Pancreas (tissue), 10 donors: ENCODE data around the gene TGM1. TPM values are rescaled to one million over a fixed set of nuclear protein-coding genes. Genes with fewer than 3 reads are reported as not detected.
A peak's percentile ranks its signal among the peaks of the same experiment; 100 is the strongest.

Experiments
- ATAC-seq, 4 donors: fragments of 200-7000 bp; cut with Tn5 transposase; one replicate each; pipeline versions ENCODE4 v1.8.0 to v1.9.1; 2020; ENCODE audit warnings: mild to moderate bottlenecking in 4 of 4, moderate library complexity in 4 of 4
- DNase-seq, 6 donors: peaks; one replicate each; pipeline ENCODE4 v3.0.0-alpha.2; 2020
- FAIRE-seq: peaks from 2 replicates; lab custom pipeline; 2012; peaks lifted over from hg19 to GRCh38; lab: Jason Lieb, UNC
- H3K27ac ChIP-seq, 4 donors: fragments of 200-600 bp; sonication (generic); 1 replicate in 3 of 4; 2 replicates in 1 of 4; pipeline versions ENCODE4 v1.5.0 to v1.8.0; 2020
- H3K27me3 ChIP-seq, 4 donors: fragments of 200-600 bp; one replicate each; pipeline ENCODE4 v1.8.0; 2021
- H3K36me3 ChIP-seq, 3 donors: fragments of 200-600 bp; sonication (generic) in 1 of 3; one replicate each; pipeline versions ENCODE4 v1.5.0 to v1.8.0; 2020 to 2021
- H3K4me1 ChIP-seq, 3 donors: fragments of 200-600 bp; one replicate each; pipeline ENCODE4 v1.8.0; 2021
- H3K4me3 ChIP-seq, 4 donors: fragments of 200-600 bp; sonication (generic) in 2 of 4; one replicate each; pipeline versions ENCODE4 v1.5.0 to v1.8.0; 2020 to 2021
- H3K9me3 ChIP-seq, 4 donors: fragments of 200-600 bp; one replicate each; pipeline ENCODE4 v1.8.0; 2021
- CTCF ChIP-seq, 4 donors: fragments of 200-600 bp; sonication (generic) in 3 of 4; IDR thresholded peaks; one replicate each; pipeline versions ENCODE4 v1.5.0 to v1.8.0; 2021; ENCODE audit warnings: antibody characterized with exemption in 4 of 4
- WGBS, 2 donors: extraction: QIAGEN DNeasy Blood & Tissue Kit; methylation state at CpG; one replicate each; pipeline ENCODE4 v1.1.7; 2013; 5-methylcytosine and 5-hydroxymethylcytosine counted together
- intact Hi-C, 3 donors: fragments of 100-400 bp; cut with DNase I; formaldehyde crosslinking; loops; one replicate each; pipeline versions ENCODE4 v1.11.1 to v1.14.2; 2022
- polyA plus RNA-seq, 2 donors: library from polyadenylated mRNA; stranded (reverse); fragments of 200-250 nt; gene quantifications; one replicate each; pipeline ENCODE4 v1.2.3, GENCODE V29; 2013
- total RNA-seq, 6 donors: library from RNA; stranded (reverse); fragmentation: NEBNext Ultra II Directional in 4 of 6; extraction: Animal tissue kit (Norgen Biotek cat#: 25700) in 4 of 6; gene quantifications; one replicate each; pipeline versions ENCODE4 v1.2.1 to v1.2.4, GENCODE V29; 2021 to 2023
- donor health status: healthy with polysubstance abuse.
- donor health status: DM: no; HTN: no; CAD: no; lungs with moderate emphysema.
- donor health status: DM: no; HTN: no; CAD: no.
- donor health status: control.
- donor health status: control.
- donor health status: Bipolar disorder and iron deficiency.
- donor health status: DM: yes; HTN: yes; CAD: no.
- donor health status: DM: no; HTN: no; CAD: no.
- donor health status: DM: no; HTN: no; CAD: no.
- donor health status: DM: yes; HTN: yes; CAD: no.

TGM1 gene
- total and polyA plus RNA-seq, 8 donors = 1.2 to 5.4 (median 2.8) TPM

- intact Hi-C loops = loop anchor here in 1 of 3 donors (5.0 kb wide), 1 partner anchor 50 kb away; no protein-coding TSS in a partner anchor
- Histone ChIP-seq H3K36me3 (peaks cover 0 to 24% (median 8%) of the 10 kb centered on the region in 3 donors), H3K27ac (peak overlapping the region in 1 of 4 donors; percentile 4), H3K27me3 (no peaks in the 10 kb centered on the region), H3K9me3 (no peaks in the 10 kb centered on the region), H3K4me3 (no peak overlapping the region), H3K4me1 (peaks cover 9 to 29% (median 13%) of the 10 kb centered on the region in 3 donors)
- peak in 2 of 4 donors; percentile 15 to 30 for TF ChIP-seq CTCF (IDR thresholded peaks at IDR 0.05)
- FAIRE-seq = no peak
- WGBS, 2 donors = 25 to 34% methylated on average over 5 of the region's 5 CpGs
- peak in 3 of 4 donors; percentile 22 to 49 (median 42) for ATAC-seq
- DNase-seq = no peak
Observed at GRCh38 chr14:24297190-24297964, 34.4 kb upstream of the TGM1 start.

- FAIRE-seq (no peak), ATAC-seq (peak; percentile 41 to 68 (median 63)), DNase-seq (peak in 4 of 6 donors; percentile 14 to 69 (median 53))
- TF ChIP-seq CTCF (IDR thresholded peaks at IDR 0.05) = peak; percentile 40 to 64 (median 59)
- H3K9me3 ChIP-seq = no peaks in the 10 kb centered on the region
- intact Hi-C loops = loop anchor here in 1 of 3 donors (5.0 kb wide), 1 partner anchor 49 kb away; no protein-coding TSS in a partner anchor
- H3K27ac ChIP-seq = peak overlapping the region in 1 of 4 donors; percentile 4
- H3K27me3 ChIP-seq = no peaks in the 10 kb centered on the region
- 58 to 60% methylated on average over 12 of the region's 12 CpGs for WGBS, 2 donors
- H3K36me3 ChIP-seq = peaks cover 0 to 25% (median 8%) of the 10 kb centered on the region in 3 donors
- peaks cover 9 to 29% (median 13%) of the 10 kb centered on the region in 3 donors for H3K4me1 ChIP-seq
- no peak overlapping the region for H3K4me3 ChIP-seq
Observed at GRCh38 chr14:24296341-24297157, 33.6 kb upstream of the TGM1 start.

- 92 to 97% methylated on average over 2 of the region's 2 CpGs for WGBS, 2 donors
- H3K4me3 ChIP-seq = no peak overlapping the region
- FAIRE-seq (no peak), ATAC-seq (no peak), DNase-seq (no peak)
- TF ChIP-seq CTCF (IDR thresholded peaks at IDR 0.05) = no peak
- H3K36me3 ChIP-seq = peaks cover 0 to 34% (median 8%) of the 10 kb centered on the region in 3 donors
- no peaks in the 10 kb centered on the region for H3K9me3 ChIP-seq
- no peak overlapping the region for H3K27ac ChIP-seq
- peaks cover 0 to 18% (median 11%) of the 10 kb centered on the region in 3 donors for H3K4me1 ChIP-seq
- no peaks in the 10 kb centered on the region for H3K27me3 ChIP-seq
- intact Hi-C loops = no loop called here
Observed at GRCh38 chr14:24293525-24293924, 30.5 kb upstream of the TGM1 start.

GRCh38 chr14:24292118-24292807, 29.3 kb upstream of the TGM1 start:
- Histone ChIP-seq H3K9me3 (no peaks in the 10 kb centered on the region), H3K27me3 (no peaks in the 10 kb centered on the region), H3K4me3 (no peak overlapping the region), H3K27ac (no peak overlapping the region), H3K36me3 (peaks cover 0 to 34% (median 8%) of the 10 kb centered on the region in 3 donors), H3K4me1 (peaks cover 0 to 5% (median 5%) of the 10 kb centered on the region in 3 donors)
- intact Hi-C loops = no loop called here
- DNase-seq = peak in 1 of 6 donors; percentile 32
- no peak for ATAC-seq
- no peak for FAIRE-seq
- no peak for TF ChIP-seq CTCF (IDR thresholded peaks at IDR 0.05)
- 90 to 91% methylated on average over 11 of the region's 11 CpGs for WGBS, 2 donors
